HG02571 (cell line): ENCODE measurements around the gene KIF3A.

ENCODE experiments used
- ATAC-seq: cut with Tn5 transposase; IDR thresholded peaks from one replicate; pipeline ENCODE4 v1.9.1; 2021; ENCODE audit warnings: mild to moderate bottlenecking, moderate library complexity; ENCODE audit not compliant: unreplicated experiment

The KIF3A gene

GRCh38 chr5:132679717-132680380 is 57.5 kb downstream of the KIF3A start:
- no peak for ATAC-seq

- ATAC-seq, result no peak
These were observed 58.2 kb downstream of the KIF3A start for GRCh38 chr5:132679166-132679565.

- ATAC-seq, result no peak
These were observed 58.6 kb downstream of the KIF3A start for GRCh38 chr5:132678735-132679134.

- no peak for ATAC-seq
These were observed 59.5 kb downstream of the KIF3A start for GRCh38 chr5:132677682-132678400.

GRCh38 chr5:132677191-132677590 is 60.2 kb downstream of the KIF3A start:
- no peak for ATAC-seq

- no peak for ATAC-seq
These were observed 61.2 kb downstream of the KIF3A start for GRCh38 chr5:132675936-132676689.

GRCh38 chr5:132674671-132675506 is 62.5 kb downstream of the KIF3A start:
- peak; percentile 79 for ATAC-seq

- ATAC-seq, result no peak
These were observed 63.3 kb downstream of the KIF3A start, which contains the start of gene IL4 for GRCh38 chr5:132673939-132674630. IL4 (plus strand) TSS chr5:132673989; CDS start chr5:132674051, 62 bp downstream.

GRCh38 chr5:132673488-132673887 is 63.9 kb downstream of the KIF3A start:
- ATAC-seq, result no peak

- no peak for ATAC-seq
These were observed 66.3 kb downstream of the KIF3A start for GRCh38 chr5:132671000-132671399.

- no peak for ATAC-seq
These were observed 67.1 kb downstream of the KIF3A start for GRCh38 chr5:132669966-132670882.

GRCh38 chr5:132669455-132669820 is 67.9 kb downstream of the KIF3A start:
- no peak for ATAC-seq

- no peak for ATAC-seq
These were observed 68.5 kb downstream of the KIF3A start for GRCh38 chr5:132668706-132669454.

GRCh38 chr5:132667761-132668705 is 69.3 kb downstream of the KIF3A start:
- ATAC-seq, result no peak

GRCh38 chr5:132667309-132667708 is 70.0 kb downstream of the KIF3A start:
- ATAC-seq, result no peak

- no peak for ATAC-seq
These were observed 70.8 kb downstream of the KIF3A start for GRCh38 chr5:132666310-132667123.
